HepG2 (cell line): ENCODE measurements around the gene NEDD4L. TPM values are rescaled to one million over a fixed set of nuclear protein-coding genes. Genes with fewer than 3 reads are reported as not detected.

ENCODE experiments used
- ATAC-seq: fragments of 200-7000 bp; cut with Tn5 transposase; 3 replicates; pipeline ENCODE4 v1.9.1; 2020; ENCODE audit warnings: mild to moderate bottlenecking, moderate library complexity
- BruUV-seq: library from RNA; stranded (reverse); fragments of 400-500 nt; replicated peaks from 2 replicates; lab custom pipeline; 2021; lab: Mats Ljungman, UMichigan
- CTCF ChIA-PET: fragments of 300-600 bp; formaldehyde crosslinking; extraction: SDS; loops from one replicate; lab custom pipeline; 2021; ENCODE audit warnings: low total read pairs, inconsistent platforms, low intra/inter-chr PET ratio; lab: Yijun Ruan, JAX
- POLR2A ChIA-PET: fragments of 350-600 bp; sonication (Branson Sonifier 250); formaldehyde crosslinking; loops from one replicate; lab custom pipeline; 2020; ENCODE audit warnings: antibody characterized with exemption, inconsistent platforms; lab: Yijun Ruan, JAX
- DNase-seq: peaks from one replicate; pipeline ENCODE4 v3.0.0-alpha.2; 2015; ENCODE audit warnings: low spot score
- FAIRE-seq: peaks from 3 replicates; lab custom pipeline; 2011; peaks lifted over from hg19 to GRCh38; lab: Jason Lieb, UNC
- H2AFZ ChIP-seq: one replicate; pipeline ENCODE4 v1.6.1; 2011; ENCODE audit warnings: low read length, inconsistent platforms
- H3K27ac ChIP-seq: fragments of 300-600 bp; 3 replicates; pipeline ENCODE4 v1.8.0; 2011; ENCODE audit warnings: mixed run types, mild to moderate bottlenecking, mixed read lengths, low read length, inconsistent platforms; ENCODE audit not compliant: insufficient read depth; ENCODE audit errors: extremely low read length
- H3K27me3 ChIP-seq, 2 experiments: fragments of 200-600 bp in 1 of 2; 2 replicates in 1 of 2; 3 replicates in 1 of 2; pipeline versions ENCODE4 v1.6.0 to v1.8.0; 2011; ENCODE audit warnings: low read length in 2 of 2, mild to moderate bottlenecking in 2 of 2, moderate library complexity in 2 of 2, inconsistent platforms in 1 of 2; ENCODE audit not compliant: insufficient read depth in 2 of 2, control insufficient read depth in 1 of 2
- H3K36me3 ChIP-seq, 2 experiments: fragments of 200-600 bp in 1 of 2; replicated peaks in 1 of 2; 2 replicates in 1 of 2; 3 replicates in 1 of 2; pipeline versions ENCODE4 v1.5.1 to v1.8.0; 2011; ENCODE audit warnings: low read length in 2 of 2, inconsistent platforms in 1 of 2; ENCODE audit not compliant: insufficient read depth in 2 of 2, control insufficient read depth in 1 of 2
- H3K4me1 ChIP-seq: 2 replicates; pipeline ENCODE4 v1.5.1; 2012; ENCODE audit warnings: low read length, inconsistent platforms; ENCODE audit not compliant: insufficient read depth
- H3K4me2 ChIP-seq: 2 replicates; pipeline ENCODE4 v1.6.0; 2011; ENCODE audit warnings: low read depth, low read length, inconsistent platforms
- H3K4me3 ChIP-seq, 3 experiments: fragments of 200-600 bp in 1 of 3; sonication (generic), shearing (Covaris generic) in 1 of 3; replicated peaks in 1 of 3; 2 replicates each; pipeline ENCODE4 v1.5.1; 2011 to 2016; ENCODE audit warnings: low read length in 3 of 3, inconsistent platforms in 2 of 3, low read depth in 2 of 3, mild to moderate bottlenecking in 2 of 3, control low read depth in 1 of 3, mixed read lengths in 1 of 3; ENCODE audit not compliant: insufficient read depth in 1 of 3
- H3K79me2 ChIP-seq: one replicate; pipeline ENCODE4 v1.6.1; 2011; ENCODE audit warnings: low read length, inconsistent platforms; ENCODE audit not compliant: insufficient read depth
- H3K9ac ChIP-seq: 2 replicates; pipeline ENCODE4 v1.6.0; 2011; ENCODE audit warnings: mild to moderate bottlenecking, low read depth, low read length, inconsistent platforms; ENCODE audit not compliant: insufficient read depth
- H3K9me3 ChIP-seq: 2 replicates; pipeline ENCODE4 v1.5.1; 2012; ENCODE audit warnings: mild to moderate bottlenecking, low read length
- H4K20me1 ChIP-seq: 2 replicates; pipeline ENCODE4 v1.6.0; 2011; ENCODE audit warnings: inconsistent platforms, mild to moderate bottlenecking, low read length, moderate library complexity; ENCODE audit not compliant: insufficient read depth
- CBX1 ChIP-seq: IDR thresholded peaks from one replicate; pipeline ENCODE4 v1.6.1; 2016; ENCODE audit warnings: antibody characterized with exemption, low read depth
- MEIS1 ChIP-seq: sonication (generic); formaldehyde crosslinking; IDR thresholded peaks from 2 replicates; pipeline ENCODE4 v1.9.0; 2021; ENCODE audit warnings: mild to moderate bottlenecking, missing genetic modification reagents, moderate library complexity, borderline replicate concordance
- NCOA1 ChIP-seq: sonication (generic); formaldehyde crosslinking; IDR thresholded peaks from 2 replicates; pipeline ENCODE4 v1.9.0; 2021; ENCODE audit warnings: missing genetic modification reagents
- ZNF446 ChIP-seq: sonication (generic); formaldehyde crosslinking; IDR thresholded peaks from 2 replicates; pipeline ENCODE4 v1.5.0; 2020; ENCODE audit warnings: mild to moderate bottlenecking, missing genetic modification reagents
- ZNF567 ChIP-seq: sonication (generic); formaldehyde crosslinking; IDR thresholded peaks from 2 replicates; pipeline ENCODE4 v1.8.1; 2023; ENCODE audit warnings: mild to moderate bottlenecking, missing genetic modification reagents, borderline replicate concordance
- ZNF883 ChIP-seq: sonication (generic); formaldehyde crosslinking; IDR thresholded peaks from 2 replicates; pipeline ENCODE4 v1.5.1; 2020; ENCODE audit warnings: mild to moderate bottlenecking, missing genetic modification reagents; ENCODE audit errors: not compliant biosample characterization
- WGBS: methylation state at CpG from one replicate; pipeline ENCODE4 v1.1.6; 2017; ENCODE audit warnings: low lambda C conversion rate; 5-methylcytosine and 5-hydroxymethylcytosine counted together
- in situ Hi-C: cut with HindIII; loops from 2 replicates; pipeline ENCODE4 v1.10.0; 2017; ENCODE audit warnings: low pct_unique_long_range_greater_than_20kb; ENCODE audit not compliant: extremely low pct_ligation_motif_present
- intact Hi-C: fragments of 100-400 bp; cut with micrococcal nuclease; formaldehyde crosslinking; loops from one replicate; pipeline ENCODE4 v1.10.0; 2022; ENCODE audit not compliant: unreplicated experiment
- polyA plus RNA-seq, 8 experiments: library from polyadenylated mRNA; depleted of rRNA in 3 of 8; stranded (reverse) in 7 of 8; unstranded in 1 of 8; fragments of >200 nt; fragmentation: Illumina TruSeq in 4 of 8; extraction: Trizol in 4 of 8; gene quantifications; 2 replicates each; pipeline versions ENCODE4 v1.2.1 to v1.2.3, GENCODE V29; 2011 to 2016; ENCODE audit warnings: low read depth in 4 of 8, missing spikeins in 1 of 8, mixed read lengths in 1 of 8; ENCODE audit not compliant: insufficient read depth in 1 of 8
- total RNA-seq, 5 experiments: library from RNA; depleted of rRNA; stranded (reverse); fragments of >200 nt; fragmentation: Illumina TruSeq; extraction: Trizol; gene quantifications; 2 replicates each; pipeline ENCODE4 v1.2.3, GENCODE V29; 2016; ENCODE audit warnings: low read depth in 1 of 5
- TF ChIP-seq, protein P1 (sequence below): sonication (generic); formaldehyde crosslinking; IDR thresholded peaks from 2 replicates; pipeline ENCODE4 v1.4.0; 2020; ENCODE audit warnings: mild to moderate bottlenecking, missing genetic modification reagents

The NEDD4L gene
- total and polyA plus RNA-seq, 2 of the 13 experiments (the other 11 are each of a cell fraction or from before 2014, with no cell fraction given), result 168 to 390 TPM

DNA sequence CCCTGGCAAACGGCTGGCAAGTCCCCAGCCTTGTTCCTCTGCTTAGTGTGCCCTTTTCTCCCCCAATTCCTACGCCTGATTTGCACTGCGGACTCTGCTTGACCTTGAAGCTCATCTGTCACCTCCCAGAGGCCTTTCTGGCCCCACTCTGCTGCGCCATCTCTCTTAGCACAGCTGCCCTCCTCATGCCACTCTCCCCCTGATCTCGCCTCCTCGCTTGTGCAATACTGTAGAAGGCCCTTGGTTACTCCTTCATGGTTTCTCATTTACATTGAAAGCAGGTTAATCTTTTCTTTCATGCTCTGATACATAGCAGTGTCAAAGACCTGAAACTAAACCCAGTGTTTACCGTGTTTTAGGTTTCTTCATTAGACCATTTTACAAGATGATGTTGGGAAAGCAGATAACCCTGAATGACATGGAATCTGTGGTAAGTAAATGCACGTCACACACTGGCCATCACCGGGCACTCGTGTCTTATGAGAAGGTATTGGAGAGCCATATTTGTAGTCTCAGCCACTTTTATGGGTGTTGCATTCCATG is 326.1 kb downstream of the NEDD4L start:
- Histone ChIP-seq H4K20me1 (no peaks in the 10 kb centered on the region), H3K27me3 (no peaks in the 10 kb centered on the region), H3K4me1 (no peaks in the 10 kb centered on the region), H2AFZ (no peak overlapping the region), H3K9me3 (no peaks in the 10 kb centered on the region), H3K4me2 (no peak overlapping the region), H3K27ac (no peak overlapping the region)
- ATAC-seq, result peak; percentile 20; the same call in 1 of the 3 replicates
- WGBS, result 100% methylated on average over 9 of the region's 10 CpGs
- no peak for FAIRE-seq
- in situ Hi-C loops, result no loop called here
- no peak for DNase-seq
- CTCF ChIA-PET, result no interaction called here
- POLR2A ChIA-PET, result no interaction called here
- intact Hi-C loops, result no loop called here
- TF ChIP-seq CBX1 (no peak), MEIS1 (CRISPR knock-in tag) (no peak), NCOA1 (CRISPR knock-in tag) (no peak), ZNF567 (CRISPR knock-in tag) (no peak)
- TF ChIP-seq, all 625 proteins: peak for 0
- Histone ChIP-seq H3K9ac (no peak overlapping the region), H3K36me3 (peaks cover 17 to 71% of the 10 kb centered on the region in 2 experiments), H3K79me2 (no peaks in the 10 kb centered on the region), H3K4me3 (no peak overlapping the region)
- BruUV-seq, result no TSS peak

- Histone ChIP-seq H3K4me3 (no peak overlapping the region), H3K27ac (no peak overlapping the region), H3K9me3 (no peaks in the 10 kb centered on the region), H3K9ac (no peak overlapping the region), H3K36me3 (peaks cover 17 to 71% of the 10 kb centered on the region in 2 experiments), H2AFZ (no peak overlapping the region), H3K4me2 (no peak overlapping the region), H3K4me1 (no peaks in the 10 kb centered on the region), H3K27me3 (no peaks in the 10 kb centered on the region), H4K20me1 (no peaks in the 10 kb centered on the region), H3K79me2 (no peaks in the 10 kb centered on the region)
- BruUV-seq, result no TSS peak
- CTCF ChIA-PET, result no interaction called here
- FAIRE-seq (no peak), ATAC-seq (no peak), DNase-seq (no peak)
- no peak for TF ChIP-seq ZNF446 (CRISPR knock-in tag)
- TF ChIP-seq ZNF883, result no peak
- TF ChIP-seq, protein P1, sequence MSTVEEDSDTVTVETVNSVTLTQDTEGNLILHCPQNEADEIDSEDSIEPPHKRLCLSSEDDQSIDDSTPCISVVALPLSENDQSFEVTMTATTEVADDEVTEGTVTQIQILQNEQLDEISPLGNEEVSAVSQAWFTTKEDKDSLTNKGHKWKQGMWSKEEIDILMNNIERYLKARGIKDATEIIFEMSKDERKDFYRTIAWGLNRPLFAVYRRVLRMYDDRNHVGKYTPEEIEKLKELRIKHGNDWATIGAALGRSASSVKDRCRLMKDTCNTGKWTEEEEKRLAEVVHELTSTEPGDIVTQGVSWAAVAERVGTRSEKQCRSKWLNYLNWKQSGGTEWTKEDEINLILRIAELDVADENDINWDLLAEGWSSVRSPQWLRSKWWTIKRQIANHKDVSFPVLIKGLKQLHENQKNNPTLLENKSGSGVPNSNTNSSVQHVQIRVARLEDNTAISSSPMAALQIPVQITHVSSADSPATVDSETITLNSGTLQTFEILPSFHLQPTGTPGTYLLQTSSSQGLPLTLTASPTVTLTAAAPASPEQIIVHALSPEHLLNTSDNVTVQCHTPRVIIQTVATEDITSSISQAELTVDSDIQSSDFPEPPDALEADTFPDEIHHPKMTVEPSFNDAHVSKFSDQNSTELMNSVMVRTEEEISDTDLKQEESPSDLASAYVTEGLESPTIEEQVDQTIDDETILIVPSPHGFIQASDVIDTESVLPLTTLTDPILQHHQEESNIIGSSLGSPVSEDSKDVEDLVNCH, result no peak
- intact Hi-C loops, result no loop called here
- in situ Hi-C loops, result no loop called here
- POLR2A ChIA-PET, result no interaction called here
- WGBS, result 94% methylated on average over 5 of the region's 5 CpGs
These were observed 326.6 kb downstream of the NEDD4L start for GRCh38 chr18:58370612-58371011.
